ENCODE measurements around the gene UGT1A1. TPM values are rescaled to one million over a fixed set of nuclear protein-coding genes. Genes with fewer than 3 reads are reported as not detected.
"Not testable (repeated sequence)": the region's sequence is repeated elsewhere in the genome, so short reads cannot be mapped to it uniquely, and the experiment has no call there.

The UGT1A1 gene
- total RNA-seq, 4 donors from 2014 or later, result 2.3 to 7.1 (median 3.4) TPM

GRCh38 chr2:233743464-233744259 lies 16.4 kb upstream of the UGT1A1 start:
- H3K36me3 ChIP-seq, result peaks cover 0 to 22% (median 0%) of the 10 kb centered on the region in 3 donors
- H3K4me3 ChIP-seq, result no peak overlapping the region
- 96 to 97% methylated on average over 19 to 24 of the region's 46 CpGs for WGBS, 2 donors
- no peak for DNase-seq
- no peaks in the 10 kb centered on the region for H3K9me3 ChIP-seq
- H3K4me1 ChIP-seq, result no peaks in the 10 kb centered on the region
- intact Hi-C loops (cut with DNase I), result no loop called here
- H3K27ac ChIP-seq, result no peak overlapping the region
- no peaks in the 10 kb centered on the region for H3K27me3 ChIP-seq
- TF ChIP-seq, protein P1, sequence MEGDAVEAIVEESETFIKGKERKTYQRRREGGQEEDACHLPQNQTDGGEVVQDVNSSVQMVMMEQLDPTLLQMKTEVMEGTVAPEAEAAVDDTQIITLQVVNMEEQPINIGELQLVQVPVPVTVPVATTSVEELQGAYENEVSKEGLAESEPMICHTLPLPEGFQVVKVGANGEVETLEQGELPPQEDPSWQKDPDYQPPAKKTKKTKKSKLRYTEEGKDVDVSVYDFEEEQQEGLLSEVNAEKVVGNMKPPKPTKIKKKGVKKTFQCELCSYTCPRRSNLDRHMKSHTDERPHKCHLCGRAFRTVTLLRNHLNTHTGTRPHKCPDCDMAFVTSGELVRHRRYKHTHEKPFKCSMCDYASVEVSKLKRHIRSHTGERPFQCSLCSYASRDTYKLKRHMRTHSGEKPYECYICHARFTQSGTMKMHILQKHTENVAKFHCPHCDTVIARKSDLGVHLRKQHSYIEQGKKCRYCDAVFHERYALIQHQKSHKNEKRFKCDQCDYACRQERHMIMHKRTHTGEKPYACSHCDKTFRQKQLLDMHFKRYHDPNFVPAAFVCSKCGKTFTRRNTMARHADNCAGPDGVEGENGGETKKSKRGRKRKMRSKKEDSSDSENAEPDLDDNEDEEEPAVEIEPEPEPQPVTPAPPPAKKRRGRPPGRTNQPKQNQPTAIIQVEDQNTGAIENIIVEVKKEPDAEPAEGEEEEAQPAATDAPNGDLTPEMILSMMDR (IDR thresholded peaks at IDR 0.05), result no peak
- no peak for TF ChIP-seq POLR2A (IDR thresholded peaks at IDR 0.05)

DNA sequence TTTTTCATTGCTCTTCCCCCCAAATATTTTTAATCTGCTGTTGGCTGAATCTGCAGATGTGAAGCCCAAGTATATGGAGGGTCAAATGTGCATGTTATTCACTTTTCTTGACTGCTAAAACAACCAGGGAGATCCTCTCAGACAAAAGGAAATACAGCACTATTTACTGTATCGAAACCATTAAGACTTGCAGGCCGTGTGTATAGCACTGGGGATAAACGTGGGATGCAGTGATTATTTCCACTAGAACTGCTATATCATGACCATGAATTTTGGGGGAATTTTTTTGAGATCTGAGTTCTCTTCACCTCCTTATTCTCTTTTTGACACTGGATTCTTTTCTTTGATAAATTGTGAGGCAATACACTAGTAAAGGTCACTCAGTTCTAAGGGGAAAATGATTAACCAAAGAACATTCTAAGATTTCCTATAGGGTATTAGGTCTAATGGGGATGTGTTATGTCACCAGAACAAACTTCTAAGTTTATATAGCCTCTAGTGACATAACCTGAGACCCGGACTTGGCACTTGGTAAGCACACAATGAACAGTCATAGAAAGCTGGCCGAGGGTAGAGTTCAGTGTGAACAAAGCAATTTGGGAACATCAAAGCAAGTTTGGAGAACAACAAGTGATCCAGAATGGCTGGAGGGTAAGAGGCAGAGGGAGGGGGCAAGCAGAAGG lies 14.9 kb upstream of the UGT1A1 start:
- intact Hi-C loops (cut with DNase I), result no loop called here
- H3K9me3 ChIP-seq, result no peaks in the 10 kb centered on the region
- H3K4me3 ChIP-seq, result no peak overlapping the region
- no peak overlapping the region for H3K27ac ChIP-seq
- H3K36me3 ChIP-seq, result peaks cover 0 to 22% (median 0%) of the 10 kb centered on the region in 3 donors
- WGBS, 2 donors, result 65 to 72% methylated on average over 5 of the region's 5 CpGs
- no peak for TF ChIP-seq POLR2A (IDR thresholded peaks at IDR 0.05)
- TF ChIP-seq, protein P1 (IDR thresholded peaks at IDR 0.05), result no peak
- no peaks in the 10 kb centered on the region for H3K4me1 ChIP-seq
- DNase-seq, result no peak
- H3K27me3 ChIP-seq, result no peaks in the 10 kb centered on the region

- H3K9me3 ChIP-seq; H3K4me1 ChIP-seq; DNase-seq; H3K27me3 ChIP-seq; intact Hi-C loops (cut with DNase I); H3K4me3 ChIP-seq; H3K27ac ChIP-seq: not testable (repeated sequence)
- peaks cover 0 to 17% (median 0%) of the 10 kb centered on the region in 3 donors for H3K36me3 ChIP-seq
- WGBS, 2 donors, result 75 to 86% methylated on average over 2 of the region's 2 CpGs
Measured at GRCh38 chr2:233745838-233746237, 14.2 kb upstream of the UGT1A1 start.

- Histone ChIP-seq H3K27me3 (no peaks in the 10 kb centered on the region), H3K36me3 (peaks cover 0 to 8% (median 0%) of the 10 kb centered on the region in 3 donors), H3K4me3 (no peak overlapping the region), H3K27ac (no peak overlapping the region), H3K4me1 (no peaks in the 10 kb centered on the region), H3K9me3 (no peaks in the 10 kb centered on the region)
- no peak for DNase-seq
- 75 to 82% methylated on average over 8 to 10 of the region's 10 CpGs for WGBS, 2 donors
- intact Hi-C loops (cut with DNase I), result no loop called here
- TF ChIP-seq POLR2A (IDR thresholded peaks at IDR 0.05), result no peak
- TF ChIP-seq, protein P1 (IDR thresholded peaks at IDR 0.05), result no peak
Measured at GRCh38 chr2:233746475-233747282, 13.4 kb upstream of the UGT1A1 start.

DNA sequence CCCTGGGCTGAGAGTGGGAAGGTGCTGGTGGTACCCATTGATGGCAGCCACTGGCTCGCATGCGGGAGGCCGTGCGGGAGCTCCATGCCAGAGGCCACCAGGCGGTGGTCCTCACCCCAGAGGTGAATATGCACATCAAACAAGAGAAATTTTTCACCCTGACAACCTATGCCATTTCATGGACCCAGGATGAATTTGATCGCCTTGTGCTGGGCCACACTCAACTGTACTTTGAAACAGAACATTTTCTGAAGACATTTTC lies 12.9 kb upstream of the UGT1A1 start:
- DNase-seq, result no peak
- intact Hi-C loops (cut with DNase I), result no loop called here
- H3K27me3 ChIP-seq, result no peaks in the 10 kb centered on the region

DNA sequence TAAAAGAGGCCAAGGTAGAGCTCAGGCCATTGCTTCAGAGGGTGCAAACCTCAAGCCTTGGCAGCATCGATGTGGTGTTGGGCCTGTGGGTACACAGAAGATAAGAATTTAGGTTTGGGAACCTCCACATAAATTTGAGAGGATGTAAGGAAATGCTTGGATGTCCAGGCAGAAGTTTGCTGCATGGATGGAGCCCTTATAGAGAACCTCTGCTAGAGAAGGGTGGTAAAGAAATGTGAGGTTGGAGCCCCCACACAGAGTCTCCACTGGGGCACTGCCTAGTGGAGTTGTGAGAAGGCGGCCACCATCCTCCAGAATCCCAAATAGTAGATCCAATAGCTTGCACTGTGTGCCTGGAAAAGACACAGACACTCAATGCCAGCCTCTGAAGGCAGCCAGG lies 9.4 kb upstream of the UGT1A1 start:
- H3K9me3 ChIP-seq; intact Hi-C loops (cut with DNase I); H3K4me3 ChIP-seq; H3K4me1 ChIP-seq; H3K27ac ChIP-seq; H3K27me3 ChIP-seq; DNase-seq: not testable (repeated sequence)
- peaks cover 0 to 17% (median 0%) of the 10 kb centered on the region in 3 donors for H3K36me3 ChIP-seq
- 83 to 100% methylated on average over 1 to 2 of the region's 2 CpGs for WGBS, 2 donors

More for the DNA sequence above, 12.9 kb upstream of the UGT1A1 start:
- no peaks in the 10 kb centered on the region for H3K4me1 ChIP-seq
- peaks cover 0 to 7% (median 0%) of the 10 kb centered on the region in 3 donors for H3K36me3 ChIP-seq
- H3K4me3 ChIP-seq, result no peak overlapping the region
- WGBS, 2 donors, result 79 to 98% methylated on average over 6 of the region's 6 CpGs
- no peak overlapping the region for H3K27ac ChIP-seq
- TF ChIP-seq, protein P1 (IDR thresholded peaks at IDR 0.05), result no peak
- TF ChIP-seq POLR2A (IDR thresholded peaks at IDR 0.05), result no peak
- H3K9me3 ChIP-seq, result no peaks in the 10 kb centered on the region

GRCh38 chr2:233751212-233752009 lies 8.7 kb upstream of the UGT1A1 start:
- H3K27me3 ChIP-seq; H3K4me3 ChIP-seq; DNase-seq; H3K27ac ChIP-seq; intact Hi-C loops (cut with DNase I); H3K4me1 ChIP-seq; H3K9me3 ChIP-seq: not testable (repeated sequence)
- peaks cover 0 to 17% (median 0%) of the 10 kb centered on the region in 3 donors for H3K36me3 ChIP-seq
- WGBS, 2 donors, result 59 to 74% methylated on average over 2 of the region's 2 CpGs

Data from esophagus squamous epithelium (tissue), 5 donors.